SHP77 (cell line): ENCODE data around the gene CA5A.
"Not testable (repeated sequence)": the region's sequence is repeated elsewhere in the genome, so short reads cannot be mapped to it uniquely, and the experiment has no call there.

Experiments used
- DNase-seq, 2 experiments: peaks; one replicate each; lab custom pipeline; 2025; lab: John Stamatoyannopoulos, UW

Gene CA5A

DNA sequence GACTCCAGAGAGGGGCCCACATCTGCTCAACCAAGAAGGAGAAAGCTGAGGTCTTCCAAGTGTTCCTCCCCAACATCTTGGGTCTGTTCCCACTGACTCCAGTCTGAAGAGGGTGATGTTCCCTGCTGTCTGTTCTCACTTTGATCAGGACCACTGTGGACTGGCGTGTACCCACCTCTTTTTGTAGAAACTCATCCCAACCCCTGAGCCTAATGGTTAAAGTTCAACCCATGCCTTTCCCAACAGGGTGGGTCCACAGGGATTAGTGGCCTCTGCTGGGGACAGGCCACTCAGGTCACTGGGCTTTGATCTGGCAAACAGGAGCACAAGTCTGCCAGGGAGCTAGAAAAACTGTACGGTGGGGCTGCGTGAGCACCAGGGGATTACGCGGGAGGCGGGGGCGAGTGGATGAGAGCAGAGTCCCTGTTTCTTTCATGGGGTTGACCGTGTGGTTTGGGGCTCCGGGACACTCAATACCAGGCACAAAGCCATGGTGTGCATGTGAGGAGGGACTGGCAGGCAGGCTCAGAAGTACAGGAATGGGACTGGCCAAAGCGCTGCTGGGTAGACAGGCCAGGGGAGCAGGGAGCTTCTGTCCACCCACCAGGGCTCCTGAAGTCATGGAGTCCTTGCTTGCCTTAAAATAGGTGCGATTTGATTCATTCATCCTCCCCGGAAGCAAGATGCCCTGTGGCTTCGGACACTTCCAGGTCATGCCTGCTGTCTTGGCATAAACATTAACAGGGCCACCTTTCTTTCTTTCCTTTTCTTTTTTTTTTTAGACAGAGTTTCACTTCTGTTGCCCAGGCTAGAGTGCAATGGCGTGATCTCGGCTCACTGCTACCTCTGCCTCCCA is at the start of gene CA5A:
Gene CA5A, minus strand, starts transcription at position 155 of the 856 bp plus-strand sequence. Its CDS starts 79 bp downstream, at position 76.
- DNase-seq = no peak

DNA sequence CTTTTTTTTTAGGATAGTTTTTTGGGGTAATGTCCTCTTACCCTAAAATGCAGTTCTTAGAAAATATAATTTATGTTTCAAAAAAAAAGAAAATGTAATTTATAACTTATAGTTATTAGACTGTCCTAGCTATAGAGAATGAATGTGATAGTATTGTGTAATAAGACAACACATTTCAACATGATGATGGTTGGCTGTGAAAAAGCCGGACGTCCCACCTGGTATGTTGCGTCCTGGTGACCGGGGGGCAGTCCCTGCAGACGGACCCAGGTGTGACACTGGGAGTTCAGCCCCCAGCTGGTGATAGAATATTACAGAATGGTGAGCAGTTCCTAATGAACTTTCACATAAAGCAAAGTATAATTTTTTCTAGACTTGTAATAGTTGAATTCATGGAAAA is 49.2 kb upstream of the CA5A start:
- not testable (repeated sequence) for DNase-seq

DNA sequence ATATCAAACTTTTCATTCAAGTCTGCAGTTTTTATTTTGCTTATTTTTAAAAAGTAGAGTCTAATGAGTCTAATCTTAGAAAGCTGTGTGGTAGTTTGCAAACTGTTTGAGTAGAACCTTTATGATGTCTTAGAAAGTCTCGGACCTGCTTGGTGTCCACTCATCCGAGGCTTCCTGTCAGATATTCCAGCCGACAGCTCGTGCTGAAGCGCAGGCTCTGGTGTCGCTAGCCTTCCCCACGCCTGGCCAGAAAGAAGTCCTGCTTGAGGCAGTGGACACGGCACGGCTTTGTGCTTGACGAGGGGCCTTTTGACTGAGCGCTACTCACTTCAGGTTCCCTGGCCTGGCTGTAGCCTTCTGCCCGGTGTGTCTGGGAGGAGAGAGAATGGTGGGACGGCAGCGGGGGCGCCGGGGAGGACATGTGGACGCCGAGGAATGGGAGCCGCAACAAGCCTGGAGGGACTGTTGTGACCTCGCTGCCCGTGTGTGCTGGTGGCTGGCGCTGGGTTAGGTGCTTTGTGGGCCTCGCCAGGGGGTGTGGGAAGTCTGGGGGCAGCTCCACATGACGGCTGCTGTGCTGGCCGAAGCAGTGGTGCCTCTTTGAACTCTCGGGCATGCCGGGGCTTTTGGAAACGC is 48.4 kb upstream of the CA5A start:
- DNase-seq = no peak

DNA sequence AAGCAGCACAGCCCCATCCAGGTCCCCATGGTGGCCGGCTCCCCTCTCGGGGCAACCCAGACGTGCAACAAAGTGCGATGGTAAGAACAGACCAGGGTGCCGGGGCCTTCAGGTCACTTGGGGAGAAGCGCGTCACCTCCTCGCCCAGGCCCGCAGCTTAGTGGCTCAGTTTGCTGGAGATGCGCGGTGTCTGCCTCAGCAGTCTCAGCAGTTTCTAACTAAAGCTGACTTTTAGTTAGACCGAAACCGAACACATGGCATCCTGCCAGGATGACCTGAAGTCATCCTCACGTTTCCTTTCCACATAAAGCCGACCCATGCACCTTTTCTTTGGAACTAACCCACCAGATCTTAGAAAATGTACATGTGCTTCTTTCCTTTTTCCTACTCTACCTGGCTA is 47.9 kb upstream of the CA5A start:
- DNase-seq = not testable (repeated sequence)

DNA sequence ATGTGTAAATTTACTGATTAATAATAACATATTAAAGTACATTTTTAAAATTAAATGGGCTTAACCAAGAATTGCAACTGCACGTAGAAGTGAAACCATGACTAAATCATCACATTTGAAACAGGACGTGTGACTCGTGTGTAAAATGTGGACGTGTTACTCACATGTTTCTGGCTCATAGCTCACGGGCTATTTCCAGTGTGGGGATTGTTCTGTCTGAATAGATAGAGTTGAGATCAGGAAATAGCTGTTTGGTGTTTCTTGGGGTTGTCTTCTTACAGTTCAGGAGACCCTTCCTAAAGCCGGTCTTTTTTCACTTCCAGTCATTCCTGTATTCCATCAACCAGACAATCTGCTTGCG is 47.4 kb upstream of the CA5A start:
- DNase-seq = not testable (repeated sequence)

DNA sequence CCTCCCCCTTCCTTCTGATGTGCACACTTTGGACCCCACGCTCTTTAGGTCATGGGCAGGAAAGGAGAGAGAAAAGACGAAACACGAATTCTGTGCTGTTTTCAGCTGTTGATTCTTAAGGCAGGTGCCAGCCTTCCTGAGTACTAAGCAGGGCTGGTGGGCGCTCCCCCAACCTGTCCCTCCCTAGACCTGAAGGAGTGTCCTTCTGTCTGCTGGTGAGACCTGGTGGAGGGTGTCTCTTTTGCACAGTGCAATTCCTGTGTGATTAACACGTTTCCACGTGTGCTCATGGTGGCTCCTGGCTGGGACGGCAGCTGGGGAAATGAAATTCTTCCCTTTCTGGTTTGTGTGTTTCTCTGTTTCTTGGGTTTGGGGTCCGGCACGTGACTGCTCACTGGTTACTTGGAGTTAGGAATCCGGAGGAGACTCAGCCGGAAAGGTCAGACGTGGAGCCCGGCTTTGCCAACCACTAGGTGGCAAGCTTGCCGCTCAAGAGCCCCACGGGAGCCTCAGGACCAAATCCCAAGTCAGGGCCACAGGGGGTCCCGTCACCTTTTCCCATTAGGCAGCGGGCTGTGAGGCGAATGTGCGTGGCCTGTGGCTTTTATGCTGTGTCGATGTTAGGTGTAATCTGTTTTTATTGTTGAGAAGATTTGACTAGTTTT is 46.9 kb upstream of the CA5A start:
- not testable (repeated sequence) for DNase-seq

DNA sequence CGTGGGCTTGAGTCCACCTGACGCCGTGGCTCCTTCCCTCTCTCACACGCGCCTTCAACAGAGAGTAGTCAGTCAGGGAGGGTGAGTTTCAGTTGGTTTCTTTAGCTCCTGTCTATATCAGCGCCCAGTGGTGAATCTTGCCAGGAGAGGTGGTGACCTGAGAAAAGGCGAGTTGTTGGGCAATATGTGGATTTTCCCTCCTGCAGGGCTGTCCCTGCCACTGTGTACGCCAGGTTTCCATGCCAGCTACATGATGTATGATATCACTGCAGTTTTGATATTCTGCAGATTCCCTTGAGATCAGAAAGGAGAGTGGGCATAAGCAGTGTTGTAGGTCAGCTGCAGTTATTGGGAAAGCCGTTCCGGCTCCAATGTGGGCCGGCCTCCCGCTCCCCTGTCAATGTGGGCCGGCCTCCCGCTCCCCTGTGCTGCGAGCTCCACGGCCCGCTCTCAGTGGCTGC is 46.3 kb upstream of the CA5A start:
- DNase-seq = no peak

DNA sequence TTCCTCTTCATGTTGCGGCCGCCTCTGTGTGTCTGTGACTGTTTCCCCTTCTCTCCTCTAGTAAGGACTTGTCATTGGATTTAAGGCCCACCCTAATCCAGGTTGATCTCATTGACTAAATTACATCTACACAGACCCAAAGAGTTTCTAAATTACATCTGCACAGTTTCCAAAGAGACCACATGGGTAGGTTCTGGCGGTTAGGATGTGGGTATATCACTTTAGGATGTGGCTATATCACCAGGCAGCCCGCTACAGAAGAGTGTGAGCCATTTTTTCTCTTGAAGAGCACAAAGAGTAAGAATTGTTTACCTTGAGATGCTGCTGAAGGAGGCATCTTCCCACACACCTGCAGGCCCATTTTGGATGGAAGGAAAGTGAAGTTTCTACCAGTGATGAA is 45.0 kb upstream of the CA5A start:
- DNase-seq = not testable (repeated sequence)

DNA sequence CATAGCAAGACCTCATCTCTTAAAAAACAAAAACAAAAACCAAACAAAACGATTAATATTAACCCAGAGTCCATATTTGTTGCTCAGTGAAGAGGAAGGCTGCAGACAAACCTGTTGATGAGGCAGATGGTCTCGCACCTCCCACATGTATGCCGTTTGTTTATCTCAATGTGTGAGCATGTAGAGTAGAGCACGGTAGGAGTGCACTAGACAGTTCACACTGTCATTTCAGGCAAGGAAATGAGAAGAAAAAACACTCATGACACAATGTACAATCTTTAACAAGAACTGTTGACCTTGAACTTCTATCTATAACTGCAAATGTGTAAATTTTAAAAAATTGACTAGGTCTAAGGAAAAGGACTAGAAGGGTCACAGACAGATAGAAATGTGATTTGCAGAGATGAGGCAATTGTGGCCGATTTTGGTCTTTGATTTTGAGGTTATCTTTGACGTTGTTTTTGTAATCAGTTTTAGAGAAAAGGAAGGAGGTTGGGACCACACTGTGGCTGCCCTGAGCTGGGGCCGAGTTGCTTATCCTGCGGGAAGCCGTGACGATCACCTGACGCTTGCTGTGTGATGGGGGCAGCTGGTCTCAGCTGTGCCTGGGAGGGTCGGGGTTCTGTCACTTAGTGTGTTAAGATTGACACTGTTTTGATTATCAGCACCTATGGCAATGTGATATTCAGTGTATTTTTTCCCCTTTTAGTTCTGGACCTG is 43.7 kb upstream of the CA5A start:
- DNase-seq = not testable (repeated sequence)

DNA sequence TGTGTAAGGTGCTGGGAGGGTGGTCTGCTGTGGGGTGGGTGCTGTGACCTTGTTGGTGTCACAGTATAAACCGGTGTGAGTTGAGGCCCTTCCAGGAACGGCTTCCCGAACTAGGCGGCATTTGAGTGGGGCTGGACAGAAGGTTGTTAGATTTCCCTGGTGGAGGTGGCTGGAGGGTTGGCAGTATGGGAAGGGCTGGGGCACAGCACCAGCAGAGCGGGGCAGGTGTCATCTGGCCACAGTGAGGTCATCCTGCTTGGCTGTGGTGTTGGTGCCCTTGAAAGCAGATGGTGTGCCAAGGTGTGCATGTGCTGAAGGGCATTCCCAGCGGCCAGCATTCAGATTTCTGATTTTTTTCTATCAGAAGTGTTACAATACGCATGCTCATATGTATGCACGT is 43.0 kb upstream of the CA5A start:
- peak; percentile 69 to 72 for DNase-seq

DNA sequence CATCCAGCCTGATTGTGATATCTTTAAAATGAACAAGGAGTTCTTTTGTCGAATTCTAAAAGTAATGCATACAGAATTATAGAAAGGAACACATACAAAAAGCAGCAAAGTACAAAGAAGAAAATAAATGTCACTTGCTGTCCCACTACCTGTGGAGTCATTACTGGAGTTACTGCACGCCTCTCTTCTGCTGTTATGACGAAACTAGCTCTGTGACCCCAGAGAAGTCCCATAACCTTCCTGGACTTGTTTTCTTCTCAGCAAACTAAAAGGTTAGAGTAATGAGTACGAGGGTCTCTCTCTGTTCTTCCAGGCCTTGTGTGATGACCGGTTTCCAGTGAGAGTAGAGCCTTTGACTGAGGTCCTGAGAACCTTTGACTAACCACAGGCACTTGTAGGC is 41.8 kb upstream of the CA5A start:
- no peak for DNase-seq

DNA sequence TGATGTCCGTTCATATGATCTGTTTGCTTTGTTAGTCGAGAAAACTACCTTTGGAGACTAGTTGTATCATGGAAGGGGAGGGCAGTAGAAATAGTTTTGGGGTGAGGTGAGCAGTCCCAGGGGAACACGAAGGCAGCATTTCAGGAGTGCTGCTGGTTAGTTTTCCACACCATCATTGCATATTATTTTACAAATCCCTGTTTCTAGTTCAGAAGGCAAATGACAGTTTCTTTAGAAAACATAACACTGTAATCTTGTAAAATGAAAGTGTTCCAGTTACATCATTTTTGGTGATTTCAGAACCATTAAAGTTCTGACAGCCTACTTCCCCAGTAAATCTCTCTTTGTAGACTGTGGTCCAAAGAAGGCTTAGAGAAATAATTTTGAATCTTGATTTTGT is 40.3 kb upstream of the CA5A start:
- DNase-seq = no peak

DNA sequence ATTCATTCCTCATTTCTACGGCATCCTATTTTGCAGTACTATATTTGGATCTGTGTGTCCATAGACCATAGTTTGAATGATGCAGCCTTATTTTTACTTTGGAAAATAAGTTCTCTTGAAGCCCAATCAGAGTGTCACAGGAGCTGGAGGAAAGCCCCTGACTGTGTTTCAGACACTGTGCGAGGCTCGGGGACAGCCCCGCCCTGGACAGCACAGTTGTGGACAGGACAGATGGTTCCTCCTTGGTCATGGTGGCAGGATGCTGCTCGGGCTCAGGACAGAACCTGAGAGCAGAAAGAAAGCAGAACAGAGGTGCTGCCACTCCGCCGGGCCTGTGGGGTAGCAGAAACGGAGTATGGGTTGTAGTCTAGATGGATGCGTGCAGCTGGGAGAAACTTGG is 37.8 kb upstream of the CA5A start:
- no peak for DNase-seq

DNA sequence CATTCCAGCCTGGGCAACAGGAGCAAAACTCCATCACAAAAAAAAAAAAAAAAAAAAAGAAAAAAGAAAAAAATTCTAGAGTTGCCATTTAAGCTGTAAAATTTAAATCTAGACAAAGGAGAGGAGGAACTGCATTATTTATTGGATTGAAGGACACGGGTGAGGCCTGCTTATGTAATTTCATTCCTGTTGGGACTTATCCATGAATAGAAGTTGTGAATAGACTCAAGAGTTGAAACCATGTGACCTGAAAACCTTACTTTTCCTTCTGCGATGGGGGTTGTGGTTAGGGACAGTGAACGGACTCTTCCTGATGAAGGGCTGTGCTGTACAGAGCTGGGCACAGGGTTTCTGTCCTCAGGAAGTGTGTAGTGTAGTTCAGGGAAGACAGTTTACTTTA is 37.4 kb upstream of the CA5A start:
- DNase-seq = no peak

DNA sequence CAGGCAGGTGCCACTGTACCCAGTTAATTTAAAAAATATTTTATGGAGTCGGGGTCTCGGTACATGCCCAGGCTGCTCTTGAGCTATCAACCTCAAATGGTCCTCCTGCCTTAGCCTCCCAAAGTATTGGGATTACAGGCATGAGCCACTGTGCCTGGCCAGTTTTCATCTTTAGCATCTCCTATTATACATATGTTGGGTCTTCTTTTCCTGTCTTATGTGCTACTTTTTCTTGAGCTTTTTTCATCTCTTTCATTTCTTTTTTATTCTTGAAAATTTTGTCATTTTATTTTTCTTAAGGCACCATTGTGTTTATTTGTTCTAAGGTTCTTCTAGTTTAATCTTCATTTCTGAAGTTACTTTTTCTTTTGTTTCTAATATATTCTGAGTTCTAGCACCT is 35.6 kb upstream of the CA5A start:
- DNase-seq = no peak

DNA sequence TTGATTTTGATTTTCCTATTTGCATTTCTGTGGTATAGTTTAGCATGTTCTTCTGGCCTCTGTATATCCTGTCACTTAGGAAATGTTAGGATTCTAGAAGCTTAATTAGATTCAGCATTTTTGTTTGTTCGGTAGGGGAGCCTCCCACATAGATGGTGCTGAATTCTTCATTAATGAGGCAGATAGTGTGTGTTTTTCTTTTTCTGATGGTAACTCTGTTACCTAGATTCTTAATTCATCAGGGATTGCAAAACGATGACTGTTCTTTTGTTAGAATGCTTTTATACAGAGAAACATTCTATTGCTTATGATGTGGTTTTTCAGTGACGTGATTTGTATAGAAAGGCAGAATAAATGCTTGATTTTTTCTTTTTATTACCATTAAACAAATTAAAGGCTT is 33.9 kb upstream of the CA5A start:
- no peak for DNase-seq

DNA sequence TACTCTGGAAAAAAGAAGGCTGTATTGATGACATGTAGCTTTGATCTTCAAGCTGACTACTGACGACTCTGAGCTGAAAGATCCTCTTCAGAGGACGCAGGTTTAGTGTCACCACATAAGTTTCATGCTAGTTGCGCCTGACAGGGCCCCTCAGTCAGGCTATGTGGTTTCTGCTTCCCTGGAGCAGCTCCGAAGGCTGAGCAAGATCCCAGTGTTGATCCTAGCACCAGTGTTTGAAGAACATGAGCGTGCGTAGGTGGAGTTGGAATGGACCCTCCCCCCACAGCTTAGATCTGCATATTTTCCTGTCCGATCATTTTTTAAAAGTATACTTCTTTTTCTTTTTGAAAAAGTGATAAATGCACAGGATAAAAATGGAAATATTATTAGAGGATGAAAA is 32.2 kb upstream of the CA5A start:
- no peak for DNase-seq

DNA sequence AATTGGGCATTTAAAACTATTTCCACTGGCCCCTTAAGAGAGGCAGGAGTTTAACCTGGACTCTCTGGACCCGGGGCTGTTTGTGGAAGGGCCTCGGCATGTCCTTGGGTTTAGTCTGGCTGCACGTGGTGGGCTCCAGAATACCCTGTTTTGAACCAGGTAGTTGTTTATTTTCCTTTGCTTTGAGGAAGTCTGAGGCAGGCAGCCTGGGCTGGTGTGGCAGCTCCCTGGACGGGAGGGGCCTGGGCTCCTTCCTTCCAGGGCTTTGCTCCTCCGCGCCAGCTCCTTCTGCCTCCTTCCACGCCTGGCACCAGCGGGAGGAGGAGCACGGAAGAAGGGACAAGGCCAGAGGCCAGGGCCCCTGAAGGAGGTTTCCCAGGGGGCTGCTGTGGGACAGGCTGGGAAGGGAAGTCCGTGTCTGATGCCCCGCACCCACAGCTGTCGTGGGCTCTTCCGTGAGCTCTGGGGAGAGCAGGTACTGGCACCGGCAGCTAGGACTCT is 30.4 kb upstream of the CA5A start:
- DNase-seq = no peak

DNA sequence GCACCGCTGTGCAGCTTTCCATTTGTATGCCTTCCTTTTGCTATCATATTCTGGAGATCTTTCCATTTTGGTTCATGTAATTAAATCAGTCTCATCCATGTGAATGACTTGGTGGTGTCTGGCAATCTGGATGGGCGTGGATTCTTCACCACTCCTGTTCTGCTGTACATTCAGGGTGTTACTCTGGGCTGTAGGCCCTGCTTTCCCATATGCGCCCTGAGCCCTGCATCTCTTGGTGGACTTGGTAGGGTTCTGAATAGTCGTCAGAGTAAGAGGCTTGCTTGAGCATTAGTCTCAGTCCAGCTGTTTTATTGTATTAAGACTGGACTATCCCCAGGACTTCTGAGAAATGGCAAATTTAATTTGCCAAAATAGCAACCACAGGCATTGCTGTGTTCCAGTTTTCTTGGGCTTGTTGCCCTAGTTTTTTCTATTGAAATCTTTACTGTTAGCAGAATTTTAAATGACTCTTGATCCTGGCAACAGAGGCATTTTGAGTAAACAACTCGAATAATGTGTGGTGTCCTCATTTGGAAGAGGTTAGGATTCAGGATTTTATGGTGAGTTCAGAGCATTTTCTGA is 29.8 kb upstream of the CA5A start:
- DNase-seq = no peak

DNA sequence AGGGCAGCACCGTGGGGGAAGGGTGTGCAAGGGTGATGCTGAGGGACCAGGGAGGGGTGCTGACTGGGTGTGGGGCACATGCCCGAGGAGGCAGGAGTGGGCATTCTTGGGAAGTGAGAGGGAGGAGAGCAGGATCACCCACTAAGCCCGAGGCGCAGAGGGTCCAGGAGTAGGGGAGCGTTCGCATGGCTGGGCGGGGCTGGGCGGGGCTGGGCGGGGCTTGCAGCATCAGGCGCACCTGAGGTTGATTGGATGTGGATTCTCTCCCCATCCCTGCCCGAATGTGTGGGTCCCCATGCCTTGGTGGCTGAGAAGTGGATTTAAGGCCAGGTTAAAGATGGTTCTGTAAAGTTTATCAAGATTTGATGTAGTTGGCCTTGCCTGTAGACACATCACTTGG is 29.1 kb upstream of the CA5A start:
- DNase-seq = no peak

DNA sequence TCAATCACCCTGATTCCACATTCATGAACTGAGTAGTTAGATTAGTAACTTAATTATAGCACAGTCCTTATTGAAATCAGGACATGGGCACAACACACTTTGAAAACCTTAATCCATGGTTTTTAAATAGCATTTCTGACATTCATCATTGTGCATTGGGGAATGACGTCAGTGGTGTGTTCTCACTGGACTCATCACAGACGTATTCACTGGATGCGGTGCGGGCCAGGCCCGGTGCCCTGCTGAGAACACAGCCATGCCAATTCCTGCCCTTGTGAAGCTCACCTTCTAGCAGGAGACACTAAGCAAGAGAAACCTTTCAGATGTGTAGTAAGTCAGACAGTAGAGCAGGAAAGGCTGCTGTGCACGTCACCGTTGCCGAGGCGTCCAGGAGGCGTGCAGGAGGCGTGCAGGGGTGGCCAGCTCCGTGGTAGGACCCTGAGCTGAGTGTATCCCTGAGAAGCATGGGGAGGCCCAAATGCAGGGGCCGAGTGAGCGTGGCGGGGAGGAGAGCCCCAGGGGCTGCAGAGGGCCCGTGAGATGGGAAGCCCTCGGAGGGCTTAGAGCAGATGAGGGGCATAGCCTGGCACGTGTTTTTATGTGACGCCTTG is 27.8 kb upstream of the CA5A start:
- DNase-seq = no peak
